Loucy (cell line): ENCODE results near the gene AMBRA1.
"Not testable (repeated sequence)": the region's sequence is repeated elsewhere in the genome, so short reads cannot be mapped to it uniquely, and the experiment has no call there.

Experiments used
- H2AFZ ChIP-seq: fragments of 200-600 bp; sonication (generic); 2 replicates; pipeline ENCODE4 v1.6.0; 2016; ENCODE audit warnings: antibody characterized with exemption, mild to moderate bottlenecking, low read length, moderate library complexity
- H3F3A ChIP-seq: fragments of 200-600 bp; 2 replicates; pipeline ENCODE4 v1.6.0; 2016; ENCODE audit warnings: antibody characterized with exemption, low read depth, mild to moderate bottlenecking
- H3K27me3 ChIP-seq: fragments of 200-600 bp; sonication (generic); 2 replicates; pipeline ENCODE4 v1.6.1; 2014; ENCODE audit warnings: low read length, mild to moderate bottlenecking; ENCODE audit not compliant: insufficient read depth, poor library complexity, severe bottlenecking
- H3K36me3 ChIP-seq: fragments of 200-600 bp; sonication (generic); 2 replicates; pipeline ENCODE4 v1.6.1; 2016; ENCODE audit warnings: low read length; ENCODE audit not compliant: insufficient read depth
- H3K4me1 ChIP-seq: fragments of 200-600 bp; sonication (generic); 2 replicates; pipeline ENCODE4 v1.5.1; 2014; ENCODE audit warnings: low read length, mild to moderate bottlenecking; ENCODE audit not compliant: insufficient read depth, poor library complexity, severe bottlenecking
- H3K4me2 ChIP-seq: fragments of 200-600 bp; sonication (generic); 2 replicates; pipeline ENCODE4 v1.6.0; 2014; ENCODE audit warnings: antibody characterized with exemption, low read length, low read depth, mild to moderate bottlenecking; ENCODE audit not compliant: poor library complexity, severe bottlenecking
- H3K4me3 ChIP-seq: fragments of 200-600 bp; sonication (generic); 2 replicates; pipeline ENCODE4 v1.5.1; 2014; ENCODE audit warnings: low read length, mild to moderate bottlenecking, mixed read lengths; ENCODE audit not compliant: poor library complexity, severe bottlenecking
- H3K79me2 ChIP-seq: fragments of 200-600 bp; sonication (generic); 2 replicates; pipeline ENCODE4 v1.6.1; 2014; ENCODE audit warnings: low read length; ENCODE audit not compliant: insufficient read depth
- H3K9ac ChIP-seq: fragments of 200-600 bp; sonication (generic); 2 replicates; pipeline ENCODE4 v1.6.0; 2014; ENCODE audit warnings: mild to moderate bottlenecking, low read depth, low read length, moderate library complexity; ENCODE audit not compliant: poor library complexity, severe bottlenecking
- H3K9me2 ChIP-seq: fragments of 200-600 bp; sonication (generic); replicated peaks from 2 replicates; pipeline ENCODE4 v1.6.1; 2016; ENCODE audit warnings: low read depth, low read length, mixed read lengths
- H3K9me3 ChIP-seq: fragments of 200-600 bp; sonication (generic); 2 replicates; pipeline ENCODE4 v1.6.1; 2014; ENCODE audit warnings: mild to moderate bottlenecking, antibody characterized with exemption, low read length, low read depth; ENCODE audit not compliant: insufficient read depth
- H4K20me1 ChIP-seq: fragments of 200-600 bp; sonication (generic); 2 replicates; pipeline ENCODE4 v1.6.0; 2014; ENCODE audit warnings: antibody characterized with exemption, low read length, mild to moderate bottlenecking; ENCODE audit not compliant: insufficient read depth, poor library complexity, severe bottlenecking
- EZH2phosphoT487 ChIP-seq: fragments of 200-600 bp; IDR thresholded peaks from 2 replicates; pipeline ENCODE4 v1.6.1; 2018; ENCODE audit warnings: antibody characterized with exemption, mild to moderate bottlenecking, moderate library complexity, borderline replicate concordance
- TF ChIP-seq, protein P1 (sequence below): fragments of 200-600 bp; sonication (generic); conservative IDR thresholded peaks from 2 replicates; pipeline ENCODE4 v1.5.1; 2014; ENCODE audit warnings: mild to moderate bottlenecking, antibody characterized with exemption, low read length

Gene AMBRA1

DNA sequence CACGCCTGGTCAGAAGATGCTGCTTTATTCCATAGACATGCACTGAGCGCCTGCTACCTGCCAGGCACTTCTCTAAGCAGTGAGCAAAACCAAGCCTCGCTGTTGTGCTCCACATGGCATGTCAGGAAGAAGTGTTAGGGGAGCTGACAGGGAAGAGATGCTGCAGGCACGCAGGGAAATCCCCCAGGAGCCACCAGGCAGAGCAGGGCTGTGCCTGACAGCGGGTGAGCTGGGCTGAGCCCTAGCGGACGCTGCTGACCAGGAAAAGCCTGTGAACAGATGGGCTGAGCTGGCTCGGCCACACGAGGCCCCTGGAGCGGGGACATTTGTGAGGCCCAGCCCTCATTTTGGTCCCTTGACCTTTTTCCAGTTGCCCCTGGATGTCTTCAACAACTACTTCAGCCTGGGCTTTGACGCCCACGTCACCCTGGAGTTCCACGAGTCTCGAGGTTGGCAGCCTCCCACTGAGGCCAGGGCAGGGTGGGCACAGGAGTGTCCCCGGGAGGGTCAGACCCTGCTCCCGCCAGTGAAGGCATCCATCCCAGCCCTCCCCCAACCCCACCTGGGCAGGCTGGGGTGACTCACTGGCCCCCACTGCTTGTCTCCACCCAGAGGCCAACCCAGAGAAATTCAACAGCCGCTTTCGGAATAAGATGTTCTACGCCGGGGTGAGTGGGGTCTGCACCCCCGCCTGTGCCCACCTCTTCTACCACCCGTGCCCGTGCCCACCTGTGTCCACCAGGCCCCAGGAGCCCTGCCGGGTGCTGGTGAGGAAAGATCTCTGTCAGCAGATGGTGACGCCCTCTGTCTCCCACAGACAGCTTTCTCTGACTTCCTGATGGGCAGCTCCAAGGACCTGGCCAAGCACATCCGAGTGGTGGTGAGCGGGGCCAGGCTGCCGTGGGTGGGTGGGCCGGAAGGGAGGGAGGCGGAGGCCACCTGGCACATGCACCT lies 219.8 kb downstream of the AMBRA1 start:
- H3K27me3 ChIP-seq = no peaks in the 10 kb centered on the region
- H3K36me3 ChIP-seq = peaks cover 96% of the 10 kb centered on the region; the same call in 1 of the 2 replicates
- TF ChIP-seq, protein P1, sequence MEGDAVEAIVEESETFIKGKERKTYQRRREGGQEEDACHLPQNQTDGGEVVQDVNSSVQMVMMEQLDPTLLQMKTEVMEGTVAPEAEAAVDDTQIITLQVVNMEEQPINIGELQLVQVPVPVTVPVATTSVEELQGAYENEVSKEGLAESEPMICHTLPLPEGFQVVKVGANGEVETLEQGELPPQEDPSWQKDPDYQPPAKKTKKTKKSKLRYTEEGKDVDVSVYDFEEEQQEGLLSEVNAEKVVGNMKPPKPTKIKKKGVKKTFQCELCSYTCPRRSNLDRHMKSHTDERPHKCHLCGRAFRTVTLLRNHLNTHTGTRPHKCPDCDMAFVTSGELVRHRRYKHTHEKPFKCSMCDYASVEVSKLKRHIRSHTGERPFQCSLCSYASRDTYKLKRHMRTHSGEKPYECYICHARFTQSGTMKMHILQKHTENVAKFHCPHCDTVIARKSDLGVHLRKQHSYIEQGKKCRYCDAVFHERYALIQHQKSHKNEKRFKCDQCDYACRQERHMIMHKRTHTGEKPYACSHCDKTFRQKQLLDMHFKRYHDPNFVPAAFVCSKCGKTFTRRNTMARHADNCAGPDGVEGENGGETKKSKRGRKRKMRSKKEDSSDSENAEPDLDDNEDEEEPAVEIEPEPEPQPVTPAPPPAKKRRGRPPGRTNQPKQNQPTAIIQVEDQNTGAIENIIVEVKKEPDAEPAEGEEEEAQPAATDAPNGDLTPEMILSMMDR = no peak
- TF ChIP-seq EZH2phosphoT487 = no peak
- no peaks in the 10 kb centered on the region for H3K9me2 ChIP-seq
- H3K9me3 ChIP-seq = no peaks in the 10 kb centered on the region
- H3F3A ChIP-seq = no peaks in the 10 kb centered on the region
- H3K9ac ChIP-seq = no peak overlapping the region
- H3K4me2 ChIP-seq = no peak overlapping the region
- no peaks in the 10 kb centered on the region for H4K20me1 ChIP-seq
- no peaks in the 10 kb centered on the region for H3K79me2 ChIP-seq
- H3K4me1 ChIP-seq = no peaks in the 10 kb centered on the region
- no peak overlapping the region for H3K4me3 ChIP-seq
- no peak overlapping the region for H2AFZ ChIP-seq

DNA sequence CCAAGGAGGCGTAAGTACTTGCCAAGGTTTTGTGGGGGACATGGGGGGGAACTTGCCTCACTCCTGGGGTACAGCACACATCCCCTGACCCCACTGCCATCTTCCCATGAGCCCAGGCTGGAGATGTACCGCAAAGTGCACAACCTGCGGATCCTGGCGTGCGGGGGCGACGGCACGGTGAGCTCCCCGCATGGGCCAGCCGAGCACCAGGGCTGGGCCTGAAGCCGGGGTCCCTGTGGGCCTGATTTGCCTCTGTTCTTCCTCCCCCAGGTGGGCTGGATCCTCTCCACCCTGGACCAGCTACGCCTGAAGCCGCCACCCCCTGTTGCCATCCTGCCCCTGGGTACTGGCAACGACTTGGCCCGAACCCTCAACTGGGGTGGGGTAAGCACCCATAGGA lies 221.3 kb downstream of the AMBRA1 start:
- not testable (repeated sequence) for H3K4me1 ChIP-seq, H3K9ac ChIP-seq, H2AFZ ChIP-seq, H3K9me2 ChIP-seq, H3K27me3 ChIP-seq, H3F3A ChIP-seq, H3K9me3 ChIP-seq, H3K4me2 ChIP-seq, H3K4me3 ChIP-seq
- peaks cover 11% of the 10 kb centered on the region; the same call in 1 of the 2 replicates for H3K79me2 ChIP-seq
- H4K20me1 ChIP-seq = peaks cover 11% of the 10 kb centered on the region
- peaks cover 95% of the 10 kb centered on the region; the same call in 1 of the 2 replicates for H3K36me3 ChIP-seq

DNA sequence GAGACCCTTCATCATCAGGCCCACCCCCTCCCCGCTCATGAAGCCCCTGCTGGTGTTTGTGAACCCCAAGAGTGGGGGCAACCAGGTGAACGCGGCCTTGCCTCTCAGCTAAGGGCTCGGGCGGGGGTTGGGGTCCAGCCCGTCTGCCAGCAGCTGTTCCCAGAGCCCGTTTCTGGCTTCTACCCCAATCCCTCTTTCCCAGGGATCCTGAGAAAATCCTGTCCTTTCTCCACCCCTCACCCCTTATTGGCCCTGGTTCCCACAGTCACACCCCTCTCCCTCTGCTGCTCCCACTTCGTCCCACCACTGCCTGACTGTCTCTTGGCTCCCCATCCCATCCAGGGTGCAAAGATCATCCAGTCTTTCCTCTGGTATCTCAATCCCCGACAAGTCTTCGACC lies 221.7 kb downstream of the AMBRA1 start:
- H3K79me2 ChIP-seq = peaks cover 13% of the 10 kb centered on the region; the same call in 1 of the 2 replicates
- no peaks in the 10 kb centered on the region for H3F3A ChIP-seq
- no peak for TF ChIP-seq EZH2phosphoT487
- TF ChIP-seq, protein P1 = no peak
- H3K27me3 ChIP-seq = no peaks in the 10 kb centered on the region
- no peaks in the 10 kb centered on the region for H3K9me3 ChIP-seq
- H3K36me3 ChIP-seq = peaks cover 92% of the 10 kb centered on the region; the same call in 1 of the 2 replicates
- H2AFZ ChIP-seq = no peak overlapping the region
- H3K9me2 ChIP-seq = no peaks in the 10 kb centered on the region
- H3K9ac ChIP-seq = no peak overlapping the region
- no peaks in the 10 kb centered on the region for H3K4me1 ChIP-seq
- H4K20me1 ChIP-seq = peaks cover 12% of the 10 kb centered on the region
- no peak overlapping the region for H3K4me3 ChIP-seq
- H3K4me2 ChIP-seq = no peak overlapping the region

DNA sequence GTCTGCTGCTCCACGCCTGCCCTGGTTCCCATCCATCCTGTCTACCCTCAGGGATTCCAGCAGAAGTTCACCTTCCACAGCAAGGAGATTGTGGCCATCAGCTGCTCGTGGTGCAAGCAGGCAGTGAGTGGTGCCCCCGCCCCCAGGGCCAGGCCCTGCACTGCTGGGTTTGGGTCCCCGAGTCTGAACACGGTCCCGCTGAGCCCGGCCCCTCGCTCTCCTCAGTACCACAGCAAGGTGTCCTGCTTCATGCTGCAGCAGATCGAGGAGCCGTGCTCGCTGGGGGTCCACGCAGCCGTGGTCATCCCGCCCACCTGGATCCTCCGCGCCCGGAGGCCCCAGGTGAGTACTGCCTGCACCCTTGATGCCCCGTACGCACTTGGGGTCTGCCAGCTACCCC lies 222.6 kb downstream of the AMBRA1 start:
- Histone ChIP-seq H3K79me2 (peaks cover 21% of the 10 kb centered on the region; the same call in 1 of the 2 replicates), H3K36me3 (peaks cover 88% of the 10 kb centered on the region; the same call in 1 of the 2 replicates), H4K20me1 (peaks cover 20% of the 10 kb centered on the region)
- not testable (repeated sequence) for H3F3A ChIP-seq, H3K9me3 ChIP-seq, H3K27me3 ChIP-seq, H3K9me2 ChIP-seq, H2AFZ ChIP-seq, H3K9ac ChIP-seq, H3K4me2 ChIP-seq, H3K4me3 ChIP-seq, H3K4me1 ChIP-seq
